Natural killer cell (primary cell): Measurements from ENCODE around the gene CLTB. TPM values are rescaled to one million over a fixed set of nuclear protein-coding genes. Genes with fewer than 3 reads are reported as not detected.
"Not testable (repeated sequence)": the region's sequence is repeated elsewhere in the genome, so short reads cannot be mapped to it uniquely, and the experiment has no call there.

Experiments used
- ATAC-seq, 3 donors: fragments of 150-1000 bp in 2 of 3; fragments of 200-7000 bp in 1 of 3; cut with Tn5 transposase; 1 replicate in 1 of 3; 2 replicates in 2 of 3; pipeline ENCODE4 v1.10.0; 2021; ENCODE audit warnings: mild to moderate bottlenecking in 2 of 3, moderate library complexity in 2 of 3
- DNase-seq, 2 donors: peaks; one replicate each; pipeline versions ENCODE4 v3.0.0 to v3.0.0-alpha.2; 2013 to 2021; ENCODE audit warnings: mixed read lengths in 1 of 2
- H3K27ac ChIP-seq: one replicate; pipeline ENCODE4 v1.5.1; 2013; ENCODE audit warnings: mild to moderate bottlenecking, low read length
- H3K27me3 ChIP-seq: one replicate; pipeline ENCODE4 v1.6.1; 2013; ENCODE audit warnings: low read length; ENCODE audit not compliant: control insufficient read depth, insufficient read depth
- H3K36me3 ChIP-seq: one replicate; pipeline ENCODE4 v1.6.1; 2013; ENCODE audit warnings: low read length; ENCODE audit not compliant: control insufficient read depth, insufficient read depth
- H3K4me1 ChIP-seq: one replicate; pipeline ENCODE4 v1.6.1; 2013; ENCODE audit warnings: low read length; ENCODE audit not compliant: control insufficient read depth, insufficient read depth
- H3K4me3 ChIP-seq: one replicate; pipeline ENCODE4 v1.5.1; 2013; ENCODE audit warnings: low read length
- H3K9me3 ChIP-seq: one replicate; pipeline ENCODE4 v1.6.1; 2013; ENCODE audit warnings: low read length; ENCODE audit not compliant: control insufficient read depth, insufficient read depth
- H3K27ac Mint-ChIP-seq, 2 donors: one replicate each; pipeline ENCODE4 v1.8.0; 2022; ENCODE audit warnings: mild to moderate bottlenecking in 2 of 2, mixed read lengths in 2 of 2, moderate library complexity in 1 of 2
- H3K27me3 Mint-ChIP-seq, 2 donors: one replicate each; pipeline ENCODE4 v1.8.0; 2022; ENCODE audit warnings: low read depth in 2 of 2, mixed read lengths in 2 of 2
- H3K36me3 Mint-ChIP-seq: one replicate; pipeline ENCODE4 v1.8.0; 2022; ENCODE audit warnings: mixed read lengths
- H3K4me1 Mint-ChIP-seq, 2 donors: one replicate each; pipeline ENCODE4 v1.8.0; 2022; ENCODE audit warnings: mixed read lengths in 2 of 2
- H3K4me3 Mint-ChIP-seq: one replicate; pipeline ENCODE4 v1.8.0; 2022; ENCODE audit warnings: mild to moderate bottlenecking, moderate library complexity, mixed read lengths
- H3K9me3 Mint-ChIP-seq, 2 donors: one replicate each; pipeline ENCODE4 v1.8.0; 2022; ENCODE audit warnings: mixed read lengths in 2 of 2
- CTCF ChIP-seq: fragments of 200-600 bp; IDR thresholded peaks from one replicate; pipeline ENCODE4 v1.8.0; 2022; ENCODE audit warnings: antibody characterized with exemption
- WGBS: methylation state at CpG from one replicate; pipeline ENCODE4 v1.1.7; 2013; ENCODE audit warnings: missing lambda C conversion rate; ENCODE audit not compliant: insufficient coverage; 5-methylcytosine and 5-hydroxymethylcytosine counted together
- intact Hi-C: fragments of 100-400 bp; cut with micrococcal nuclease; formaldehyde crosslinking; loops from one replicate; pipeline ENCODE4 v1.14.2; 2022
- total RNA-seq, 4 donors: library from RNA; stranded (reverse); fragments of 120-200 nt in 1 of 4; gene quantifications; one replicate each; pipeline versions ENCODE4 v1.2.3 to v1.2.4, GENCODE V29; 2013 to 2022

The CLTB gene
- total RNA-seq, 3 donors from 2014 or later (not counting 1 experiment from before 2014, with no cell fraction given), result 60.6 to 77.2 (median 70.4) TPM

DNA sequence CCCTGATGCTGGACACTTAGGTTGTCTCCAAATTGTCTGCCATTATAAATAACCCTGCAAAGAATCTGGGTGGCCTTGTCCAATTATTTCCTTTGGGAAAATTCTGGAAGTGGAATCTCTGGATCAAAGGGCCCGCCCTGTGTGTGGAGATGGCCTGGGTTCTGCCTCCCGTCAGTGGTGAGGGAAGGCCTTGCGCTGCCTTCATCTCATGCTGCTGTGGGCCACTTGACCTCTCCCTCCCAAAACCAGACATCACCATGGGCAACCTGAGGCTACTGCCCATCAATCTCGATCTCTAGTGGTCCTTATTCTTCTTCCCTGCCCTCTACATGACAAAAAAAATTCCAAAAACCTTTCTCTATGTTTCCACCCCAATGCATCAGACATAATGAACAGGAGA, 6.6 kb downstream of the CLTB start:
- no peaks in the 10 kb centered on the region for H3K4me1 ChIP-seq

GRCh38 chr5:176408590-176408989, 7.7 kb downstream of the CLTB start:
- no peaks in the 10 kb centered on the region for H3K4me1 ChIP-seq
- no peaks in the 10 kb centered on the region for H3K27me3 ChIP-seq
- H3K36me3 ChIP-seq, result peaks cover 15% of the 10 kb centered on the region
- H3K9me3 ChIP-seq, result no peaks in the 10 kb centered on the region
- H3K27ac ChIP-seq, result no peak overlapping the region
- Mint-ChIP-seq H3K4me1 (peaks cover 23 to 28% of the 10 kb centered on the region in 2 donors), H3K27ac (no peak overlapping the region), H3K4me3 (no peak overlapping the region), H3K9me3 (no peaks in the 10 kb centered on the region), H3K27me3 (no peaks in the 10 kb centered on the region), H3K36me3 (no peaks in the 10 kb centered on the region)
- TF ChIP-seq CTCF, result no peak
- DNase-seq (no peak), ATAC-seq (no peak)
- 96% methylated on average over 5 of the region's 5 CpGs for WGBS
- intact Hi-C loops, result no loop called here
- H3K4me3 ChIP-seq, result no peak overlapping the region

More for the DNA sequence above, 6.6 kb downstream of the CLTB start:
- Mint-ChIP-seq H3K27ac (peak overlapping the region in 1 of 2 donors; percentile 27), H3K9me3 (no peaks in the 10 kb centered on the region), H3K27me3 (no peaks in the 10 kb centered on the region), H3K4me1 (peaks cover 30 to 40% of the 10 kb centered on the region in 2 donors), H3K36me3 (no peaks in the 10 kb centered on the region), H3K4me3 (no peak overlapping the region)
- Histone ChIP-seq H3K36me3 (peaks cover 15% of the 10 kb centered on the region), H3K27ac (no peak overlapping the region), H3K27me3 (no peaks in the 10 kb centered on the region), H3K9me3 (no peaks in the 10 kb centered on the region), H3K4me3 (no peak overlapping the region)
- DNase-seq, result no peak
- TF ChIP-seq CTCF, result no peak
- intact Hi-C loops, result no loop called here
- no peak for ATAC-seq
- WGBS, result 99% methylated on average over 4 of the region's 4 CpGs

DNA sequence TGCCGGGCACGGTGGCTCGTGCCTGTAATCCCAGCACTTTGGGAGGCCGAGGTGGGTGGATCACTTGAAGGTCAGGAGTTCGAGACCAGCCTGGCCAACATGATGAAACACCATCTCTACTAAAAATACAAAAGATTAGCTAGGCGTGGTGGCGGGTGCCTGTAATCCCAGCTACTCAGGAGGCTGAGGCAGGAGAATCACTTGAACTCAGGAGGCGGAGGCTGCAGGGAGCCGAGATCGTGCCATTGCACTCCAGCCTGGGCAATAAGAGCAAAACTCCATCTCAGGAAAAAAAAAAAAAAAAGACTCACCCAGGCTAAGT, 8.1 kb downstream of the CLTB start:
- H3K27me3 ChIP-seq, H3K27ac ChIP-seq, ATAC-seq, H3K9me3 ChIP-seq, H3K27me3 Mint-ChIP-seq, DNase-seq, H3K9me3 Mint-ChIP-seq, H3K4me3 ChIP-seq, H3K4me3 Mint-ChIP-seq, intact Hi-C loops, H3K27ac Mint-ChIP-seq, H3K36me3 Mint-ChIP-seq, H3K4me1 ChIP-seq: not testable (repeated sequence)
- peaks cover 15% of the 10 kb centered on the region for H3K36me3 ChIP-seq
- peaks cover 23 to 24% of the 10 kb centered on the region in 2 donors for H3K4me1 Mint-ChIP-seq
- 99% methylated on average over 10 of the region's 10 CpGs for WGBS

DNA sequence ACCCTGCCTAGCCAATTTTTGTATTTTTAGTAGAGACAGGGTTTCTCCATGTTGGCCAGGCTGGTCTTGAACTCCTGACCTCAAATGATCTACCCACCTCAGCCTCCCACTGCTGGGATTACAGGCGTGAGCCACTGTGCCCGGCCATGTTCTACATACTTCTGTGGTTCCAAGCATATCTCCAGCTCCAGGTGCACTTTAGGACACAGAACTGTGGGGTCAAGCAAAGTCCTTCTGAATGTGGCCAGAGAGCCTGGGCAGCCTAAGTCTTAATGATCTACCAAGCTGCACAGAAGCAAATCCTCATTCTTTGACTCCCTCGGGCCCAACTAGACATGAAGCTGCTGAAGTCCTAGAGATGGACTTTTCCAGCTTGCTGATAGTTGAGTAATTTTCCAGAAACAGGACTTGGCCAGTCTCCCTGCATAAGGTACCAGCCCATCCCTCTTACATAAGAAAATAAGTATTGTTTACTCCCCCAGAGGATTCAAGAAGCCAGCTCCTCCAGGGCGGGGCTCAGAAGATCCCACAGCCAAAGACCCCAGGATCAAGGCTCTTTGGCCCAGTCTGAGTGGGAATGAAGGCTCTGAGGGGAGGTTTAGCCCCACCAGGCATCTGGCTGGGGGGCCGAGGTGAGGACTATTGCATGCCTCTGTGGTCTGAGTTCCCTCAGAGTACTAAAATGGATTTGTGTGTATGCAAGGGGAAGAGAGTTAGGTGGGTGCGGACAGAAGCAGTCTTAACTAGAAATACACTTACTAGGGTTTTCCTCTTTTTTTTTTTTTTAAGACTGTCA, 8.7 kb downstream of the CLTB start:
- Mint-ChIP-seq H3K9me3 (no peaks in the 10 kb centered on the region), H3K27ac (no peak overlapping the region), H3K4me3 (no peak overlapping the region), H3K27me3 (no peaks in the 10 kb centered on the region), H3K36me3 (no peaks in the 10 kb centered on the region), H3K4me1 (peaks cover 20 to 23% of the 10 kb centered on the region in 2 donors)
- Histone ChIP-seq H3K4me3 (no peak overlapping the region), H3K27me3 (no peaks in the 10 kb centered on the region), H3K27ac (no peak overlapping the region), H3K9me3 (no peaks in the 10 kb centered on the region), H3K36me3 (peaks cover 15% of the 10 kb centered on the region), H3K4me1 (no peaks in the 10 kb centered on the region)
- ATAC-seq (no peak), DNase-seq (no peak)
- intact Hi-C loops, result no loop called here
- 96% methylated on average over 6 of the region's 6 CpGs for WGBS
- no peak for TF ChIP-seq CTCF
